ENCODE results near the gene ANKRD29.

DNA sequence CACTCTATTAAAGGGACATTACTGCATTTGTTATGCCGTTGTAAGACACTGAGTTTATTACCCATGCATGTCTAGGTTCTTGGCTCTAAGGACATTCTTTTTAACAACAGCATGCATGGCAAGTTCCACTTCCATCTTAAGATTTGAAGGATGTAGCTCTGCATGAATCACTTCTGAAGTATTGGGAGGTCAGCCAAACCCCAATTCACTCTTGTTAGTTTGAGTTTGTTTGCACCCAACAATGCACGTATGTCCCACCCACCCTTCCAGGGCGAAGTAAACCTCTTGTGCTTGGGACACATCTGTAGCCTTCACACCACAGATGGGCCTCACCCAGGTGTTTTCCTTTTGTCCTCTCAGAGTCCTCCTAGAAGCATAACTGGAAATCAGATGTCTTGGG is 21.0 kb upstream of the ANKRD29 start:
- TF ChIP-seq FOXP2 (optimal IDR thresholded peaks at IDR 0.05; ENCODE audit: borderline replicate concordance, extremely low read depth, extremely low read length, insufficient read depth) = no peak
- no peak for TF ChIP-seq TAF1 (IDR thresholded peaks at IDR 0.05; ENCODE audit: borderline replicate concordance, insufficient read depth, low read length)
- no peak for TF ChIP-seq POLR2AphosphoS5 (IDR thresholded peaks at IDR 0.05; ENCODE audit: low read depth, low read length)
- TF ChIP-seq, protein P1, sequence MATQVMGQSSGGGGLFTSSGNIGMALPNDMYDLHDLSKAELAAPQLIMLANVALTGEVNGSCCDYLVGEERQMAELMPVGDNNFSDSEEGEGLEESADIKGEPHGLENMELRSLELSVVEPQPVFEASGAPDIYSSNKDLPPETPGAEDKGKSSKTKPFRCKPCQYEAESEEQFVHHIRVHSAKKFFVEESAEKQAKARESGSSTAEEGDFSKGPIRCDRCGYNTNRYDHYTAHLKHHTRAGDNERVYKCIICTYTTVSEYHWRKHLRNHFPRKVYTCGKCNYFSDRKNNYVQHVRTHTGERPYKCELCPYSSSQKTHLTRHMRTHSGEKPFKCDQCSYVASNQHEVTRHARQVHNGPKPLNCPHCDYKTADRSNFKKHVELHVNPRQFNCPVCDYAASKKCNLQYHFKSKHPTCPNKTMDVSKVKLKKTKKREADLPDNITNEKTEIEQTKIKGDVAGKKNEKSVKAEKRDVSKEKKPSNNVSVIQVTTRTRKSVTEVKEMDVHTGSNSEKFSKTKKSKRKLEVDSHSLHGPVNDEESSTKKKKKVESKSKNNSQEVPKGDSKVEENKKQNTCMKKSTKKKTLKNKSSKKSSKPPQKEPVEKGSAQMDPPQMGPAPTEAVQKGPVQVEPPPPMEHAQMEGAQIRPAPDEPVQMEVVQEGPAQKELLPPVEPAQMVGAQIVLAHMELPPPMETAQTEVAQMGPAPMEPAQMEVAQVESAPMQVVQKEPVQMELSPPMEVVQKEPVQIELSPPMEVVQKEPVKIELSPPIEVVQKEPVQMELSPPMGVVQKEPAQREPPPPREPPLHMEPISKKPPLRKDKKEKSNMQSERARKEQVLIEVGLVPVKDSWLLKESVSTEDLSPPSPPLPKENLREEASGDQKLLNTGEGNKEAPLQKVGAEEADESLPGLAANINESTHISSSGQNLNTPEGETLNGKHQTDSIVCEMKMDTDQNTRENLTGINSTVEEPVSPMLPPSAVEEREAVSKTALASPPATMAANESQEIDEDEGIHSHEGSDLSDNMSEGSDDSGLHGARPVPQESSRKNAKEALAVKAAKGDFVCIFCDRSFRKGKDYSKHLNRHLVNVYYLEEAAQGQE (IDR thresholded peaks at IDR 0.05; ENCODE audit: insufficient read depth in 1 of 2, low read depth in 2 of 2, low read length in 2 of 2) = no peak
- no peak for TF ChIP-seq SIN3A (IDR thresholded peaks at IDR 0.05; ENCODE audit: borderline replicate concordance, insufficient read depth, low read length)
